HG03442 (cell line): ENCODE data around the gene MMP26.
"Not testable (repeated sequence)": the region's sequence is repeated elsewhere in the genome, so short reads cannot be mapped to it uniquely, and the experiment has no call there.

Source experiments
- ATAC-seq: cut with Tn5 transposase; IDR thresholded peaks from one replicate; pipeline ENCODE4 v1.9.1; 2021; ENCODE audit warnings: mild to moderate bottlenecking, moderate library complexity; ENCODE audit not compliant: unreplicated experiment

The MMP26 gene

DNA sequence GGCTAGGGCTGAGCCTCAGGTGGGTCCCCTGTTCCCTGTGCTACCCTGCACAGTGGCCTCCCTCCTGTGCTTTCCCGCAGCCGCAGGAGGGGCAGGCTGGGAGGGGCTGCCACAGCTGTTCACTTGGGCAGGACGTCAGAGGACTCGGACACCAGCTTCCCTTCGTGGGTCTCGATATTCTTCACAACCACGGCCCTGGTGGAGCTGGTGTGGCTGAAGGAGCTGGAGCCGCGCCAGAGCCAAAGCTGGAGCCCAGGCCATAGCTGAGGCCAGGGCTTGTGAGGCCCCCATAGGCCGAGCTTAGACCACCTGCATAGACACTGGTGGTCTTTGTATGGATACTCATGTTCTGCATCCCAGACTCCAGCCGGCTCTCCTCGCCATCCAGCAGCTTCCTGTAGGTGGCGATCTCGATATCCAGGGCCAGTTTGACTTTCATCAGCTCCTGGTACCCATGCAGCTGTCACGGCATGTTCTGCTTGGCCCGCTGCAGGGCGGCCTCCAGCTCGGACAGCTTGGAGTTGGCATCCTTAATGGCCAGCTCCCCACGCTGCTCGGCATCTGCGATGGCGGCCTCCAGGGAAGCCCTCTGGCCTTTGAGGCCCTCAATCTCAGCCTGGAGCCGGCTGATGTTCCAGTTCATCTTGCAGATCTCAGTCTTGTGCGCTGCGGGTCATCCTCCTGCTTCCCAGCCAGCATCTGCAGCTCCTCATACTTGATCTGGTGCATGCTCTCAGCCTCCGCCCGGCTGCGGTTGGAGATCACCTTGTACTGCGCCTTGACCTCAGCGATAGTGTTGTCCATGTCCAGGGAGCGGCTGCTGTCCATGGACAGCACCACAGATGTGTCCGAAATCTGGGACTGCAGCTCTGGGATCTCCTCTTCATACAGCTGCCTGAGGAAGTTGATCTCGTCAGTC lies 18.3 kb downstream of the MMP26 start:
- not testable (repeated sequence) for ATAC-seq

DNA sequence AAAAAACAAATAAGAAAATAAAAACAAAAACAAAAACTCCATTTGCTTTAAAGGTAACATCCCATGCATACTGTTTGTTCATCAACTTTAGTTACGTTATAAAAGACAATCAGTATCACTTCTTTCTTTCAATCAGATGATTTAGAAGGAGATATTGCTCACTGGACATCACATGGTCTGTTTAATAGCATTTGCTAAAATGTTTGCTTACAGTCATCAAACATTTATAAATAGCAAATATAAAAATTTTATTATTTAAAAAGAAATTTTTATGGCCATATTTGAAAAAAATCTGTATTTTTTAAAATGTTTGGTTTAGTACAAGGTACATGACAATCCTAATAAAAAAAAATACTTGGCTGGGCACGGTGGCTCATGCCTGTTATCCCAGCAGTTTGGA lies 22.6 kb downstream of the MMP26 start:
- ATAC-seq: no peak

DNA sequence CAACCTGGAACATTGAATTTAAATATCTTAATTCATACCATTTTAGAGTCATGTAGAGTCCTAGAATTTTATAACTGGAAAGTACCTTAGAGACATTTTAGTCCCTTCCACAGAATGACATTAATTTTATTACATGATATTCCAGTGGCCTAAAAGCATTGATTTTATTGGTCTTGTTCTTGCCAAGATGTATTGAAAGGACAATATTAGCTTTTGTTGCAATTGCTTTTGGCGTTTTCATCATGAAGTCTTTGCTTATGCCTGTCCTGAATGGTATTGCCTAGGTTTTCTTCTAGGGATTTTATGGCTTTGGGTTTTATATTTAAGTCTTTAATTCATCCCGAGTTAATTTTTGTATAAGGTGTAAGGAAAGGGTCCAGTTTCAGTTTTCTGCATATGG lies 36.2 kb downstream of the MMP26 start:
- no peak for ATAC-seq

DNA sequence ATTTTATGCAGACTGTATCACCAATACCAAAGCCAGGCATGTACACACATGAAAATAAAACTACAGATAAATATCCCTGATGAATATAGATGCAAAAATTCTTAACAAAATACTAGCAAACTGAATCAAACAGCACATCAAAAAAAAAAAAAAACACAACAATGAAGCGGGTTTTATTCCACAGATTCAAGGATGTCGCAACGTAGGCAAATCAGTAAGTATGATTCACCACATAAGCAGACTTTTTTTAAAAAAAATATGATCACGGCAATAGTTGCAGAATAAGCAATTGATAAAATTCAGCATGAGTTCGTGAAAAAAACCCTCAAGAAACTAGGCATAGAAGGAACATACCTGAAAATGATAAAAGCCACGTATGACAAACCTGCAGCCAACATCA lies 43.9 kb downstream of the MMP26 start:
- no peak for ATAC-seq

DNA sequence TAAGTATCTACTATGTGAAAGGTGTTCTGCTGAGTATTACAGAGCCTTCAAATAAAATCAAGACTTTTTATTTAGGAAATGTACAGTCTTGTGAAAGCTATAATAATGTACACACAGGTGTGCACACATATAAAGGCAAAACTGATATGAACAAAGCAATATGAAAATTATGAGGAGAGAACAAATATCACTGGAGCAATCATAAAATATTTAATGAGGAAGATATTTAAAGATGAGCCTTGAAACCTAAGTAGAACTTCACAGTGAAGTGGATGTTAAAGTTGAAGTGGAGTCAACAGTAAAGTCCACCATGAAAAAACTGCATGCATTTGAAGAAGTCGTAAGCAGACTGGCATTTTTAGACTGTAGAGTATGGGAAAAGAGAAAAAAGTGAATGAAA lies 46.6 kb downstream of the MMP26 start:
- no peak for ATAC-seq
